ENCODE results near the gene GALM.

Gene GALM

DNA sequence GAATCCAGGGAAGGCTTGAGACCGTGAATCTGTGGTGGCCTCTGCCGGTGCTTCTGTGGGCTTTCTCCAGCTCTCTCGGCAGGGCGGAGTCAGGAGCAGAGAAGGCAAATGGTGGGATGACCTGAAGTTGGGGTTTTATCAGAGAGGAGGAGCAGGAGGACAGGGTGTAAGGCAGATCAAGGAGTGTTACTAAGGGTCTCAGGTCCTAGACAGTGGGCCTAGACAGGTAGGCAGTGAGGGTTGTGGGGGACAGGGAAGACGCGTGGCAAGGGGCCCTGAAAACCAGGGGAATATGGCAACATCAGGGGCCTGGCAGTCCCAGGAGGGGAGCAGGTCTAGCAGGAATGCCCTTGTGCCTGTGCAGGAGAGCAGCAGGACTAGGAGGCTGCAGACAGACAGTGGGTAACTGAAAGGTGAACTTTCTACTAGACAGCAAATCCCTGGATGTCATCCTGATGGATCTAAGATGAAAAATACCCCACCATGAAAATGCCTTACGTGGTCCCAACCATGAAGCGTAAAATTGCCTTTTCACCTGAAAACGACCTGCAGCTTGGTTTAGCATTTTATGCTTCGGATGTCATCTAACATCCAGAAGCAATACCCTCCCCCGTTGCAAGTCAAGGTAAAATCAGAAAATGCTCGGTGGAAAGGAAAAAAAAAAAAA is 43.1 kb downstream of the GALM start:
- no peak overlapping the region for H3K14ac ChIP-seq (ENCODE audit: low read length)
- no peak overlapping the region for H4K91ac ChIP-seq (ENCODE audit: low read depth, low read length)
- no peak overlapping the region for H3K4ac ChIP-seq (ENCODE audit: low read depth, low read length)
- H2AFZ ChIP-seq (ENCODE audit: insufficient read depth, low read length, poor library complexity), result no peak overlapping the region
- H3K4me2 ChIP-seq (ENCODE audit: low read length), result no peak overlapping the region
- H3K4me3 ChIP-seq (ENCODE audit: low read depth, low read length), result no peak overlapping the region
- no peaks in the 10 kb centered on the region for H3K36me3 ChIP-seq (ENCODE audit: control insufficient read depth in 1 of 2, insufficient read depth in 2 of 2, low read length in 2 of 2)
- no peak overlapping the region for H3K18ac ChIP-seq (ENCODE audit: low read length)
- no peaks in the 10 kb centered on the region for H3K79me2 ChIP-seq (ENCODE audit: control insufficient read depth, insufficient read depth, low read length, poor library complexity)
- H3K4me1 ChIP-seq (ENCODE audit: control insufficient read depth in 1 of 2, insufficient read depth in 2 of 2, low read length in 2 of 2), result no peaks in the 10 kb centered on the region
- no peak overlapping the region for H3K23ac ChIP-seq (ENCODE audit: low read length)
- no peak overlapping the region for H2AK5ac ChIP-seq (ENCODE audit: low read length)
- no peak overlapping the region for H3K9ac ChIP-seq (ENCODE audit: low read length)
- WGBS (ENCODE audit: extremely low coverage, insufficient coverage, insufficient read length), result no CpG with 5 or more reads among the region's 12 CpGs
- no peak overlapping the region for H4K8ac ChIP-seq (ENCODE audit: low read depth, low read length)
- H3K9me3 ChIP-seq (ENCODE audit: insufficient read depth, low read depth, low read length), result no peaks in the 10 kb centered on the region
- H2BK12ac ChIP-seq (ENCODE audit: low read length), result no peak overlapping the region
- H3K27ac ChIP-seq (ENCODE audit: low read depth, low read length), result no peak overlapping the region
- H2BK120ac ChIP-seq (ENCODE audit: insufficient read depth, low read length, poor library complexity), result no peak overlapping the region
- no peak overlapping the region for H4K12ac ChIP-seq (ENCODE audit: low read depth, low read length)
- DNase-seq, result no peak
- H3K27me3 ChIP-seq (ENCODE audit: insufficient read depth, low read length), result no peaks in the 10 kb centered on the region
- no peaks in the 10 kb centered on the region for H3K79me1 ChIP-seq (ENCODE audit: low read length)
- H2BK5ac ChIP-seq (ENCODE audit: low read depth, low read length, poor library complexity), result no peak overlapping the region

DNA sequence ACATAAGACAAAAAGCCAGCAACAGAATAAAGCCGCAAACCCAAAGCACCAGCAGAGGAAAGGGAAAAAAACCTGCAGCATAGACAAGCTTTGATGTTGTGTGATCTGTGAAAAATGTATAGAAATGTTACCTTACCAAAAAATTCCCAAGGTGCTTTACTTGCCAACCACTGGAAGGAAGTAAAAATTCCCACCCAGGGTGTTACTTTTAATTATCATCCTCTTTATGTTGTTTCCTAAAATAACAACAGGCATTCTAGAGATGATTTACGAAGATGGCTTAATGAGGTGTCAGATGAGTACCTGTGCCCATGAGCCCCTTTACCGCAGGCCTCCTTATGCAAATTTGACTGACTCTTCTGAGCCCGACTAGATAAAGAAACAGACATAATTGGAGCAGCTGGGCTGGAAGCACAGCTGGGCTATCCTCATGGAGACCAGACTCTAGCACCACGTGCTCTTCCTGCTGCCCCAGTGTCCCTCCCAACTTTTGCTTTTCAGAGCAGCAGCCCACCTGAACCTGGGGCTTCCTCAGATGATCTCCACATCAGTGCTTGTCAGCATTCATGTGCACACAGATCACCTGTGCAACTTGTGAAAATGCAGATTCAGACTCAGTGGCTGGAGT is 43.8 kb downstream of the GALM start:
- no peak overlapping the region for H2BK12ac ChIP-seq (ENCODE audit: low read length)
- no peak overlapping the region for H3K4me2 ChIP-seq (ENCODE audit: low read length)
- H3K4me3 ChIP-seq (ENCODE audit: low read depth, low read length), result no peak overlapping the region
- no peaks in the 10 kb centered on the region for H3K79me2 ChIP-seq (ENCODE audit: control insufficient read depth, insufficient read depth, low read length, poor library complexity)
- H4K91ac ChIP-seq (ENCODE audit: low read depth, low read length), result no peak overlapping the region
- no peak overlapping the region for H3K9ac ChIP-seq (ENCODE audit: low read length)
- no peaks in the 10 kb centered on the region for H3K27me3 ChIP-seq (ENCODE audit: insufficient read depth, low read length)
- H3K27ac ChIP-seq (ENCODE audit: low read depth, low read length), result no peak overlapping the region
- H3K9me3 ChIP-seq (ENCODE audit: insufficient read depth, low read depth, low read length), result no peaks in the 10 kb centered on the region
- H3K18ac ChIP-seq (ENCODE audit: low read length), result no peak overlapping the region
- H3K36me3 ChIP-seq (ENCODE audit: control insufficient read depth in 1 of 2, insufficient read depth in 2 of 2, low read length in 2 of 2), result no peaks in the 10 kb centered on the region
- H3K79me1 ChIP-seq (ENCODE audit: low read length), result no peaks in the 10 kb centered on the region
- H3K4me1 ChIP-seq (ENCODE audit: control insufficient read depth in 1 of 2, insufficient read depth in 2 of 2, low read length in 2 of 2), result no peaks in the 10 kb centered on the region
- H3K14ac ChIP-seq (ENCODE audit: low read length), result no peak overlapping the region
- no peak overlapping the region for H2BK120ac ChIP-seq (ENCODE audit: insufficient read depth, low read length, poor library complexity)
- H3K23ac ChIP-seq (ENCODE audit: low read length), result no peak overlapping the region
- no peak overlapping the region for H2AFZ ChIP-seq (ENCODE audit: insufficient read depth, low read length, poor library complexity)
- H2AK5ac ChIP-seq (ENCODE audit: low read length), result no peak overlapping the region
- no CpG with 5 or more reads among the region's 5 CpGs for WGBS (ENCODE audit: extremely low coverage, insufficient coverage, insufficient read length)
- no peak overlapping the region for H4K12ac ChIP-seq (ENCODE audit: low read depth, low read length)
- H3K4ac ChIP-seq (ENCODE audit: low read depth, low read length), result no peak overlapping the region
- no peak for DNase-seq
- H2BK5ac ChIP-seq (ENCODE audit: low read depth, low read length, poor library complexity), result no peak overlapping the region
- no peak overlapping the region for H4K8ac ChIP-seq (ENCODE audit: low read depth, low read length)

DNA sequence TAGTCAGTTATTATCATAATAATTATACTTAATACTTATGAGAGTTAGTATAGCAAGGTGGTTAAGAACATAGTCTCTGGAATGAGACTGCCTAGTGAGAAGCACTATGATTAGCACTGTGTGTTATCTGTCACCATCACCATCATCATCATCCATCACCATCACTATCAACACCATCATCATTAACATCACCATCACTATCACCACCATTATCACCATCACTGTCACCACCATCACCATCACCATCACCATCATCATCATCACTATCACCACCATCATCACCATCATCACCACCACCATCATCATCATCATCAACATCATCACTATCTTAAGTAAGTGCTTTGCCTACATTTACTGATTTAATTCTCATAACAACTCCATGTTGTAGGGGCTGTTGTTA is 45.6 kb downstream of the GALM start:
- Histone ChIP-seq H2BK120ac (ENCODE audit: insufficient read depth, low read length, poor library complexity) (no peak overlapping the region), H3K4me1 (ENCODE audit: control insufficient read depth in 1 of 2, insufficient read depth in 2 of 2, low read length in 2 of 2) (no peaks in the 10 kb centered on the region), H3K9me3 (ENCODE audit: insufficient read depth, low read depth, low read length) (no peaks in the 10 kb centered on the region), H3K4me2 (ENCODE audit: low read length) (no peak overlapping the region), H3K27ac (ENCODE audit: low read depth, low read length) (no peak overlapping the region), H2AFZ (ENCODE audit: insufficient read depth, low read length, poor library complexity) (no peak overlapping the region), H3K14ac (ENCODE audit: low read length) (no peak overlapping the region), H3K4ac (ENCODE audit: low read depth, low read length) (no peak overlapping the region), H2BK5ac (ENCODE audit: low read depth, low read length, poor library complexity) (no peak overlapping the region), H2AK5ac (ENCODE audit: low read length) (no peak overlapping the region), H3K79me2 (ENCODE audit: control insufficient read depth, insufficient read depth, low read length, poor library complexity) (no peaks in the 10 kb centered on the region), H3K36me3 (ENCODE audit: control insufficient read depth in 1 of 2, insufficient read depth in 2 of 2, low read length in 2 of 2) (no peaks in the 10 kb centered on the region), H3K9ac (ENCODE audit: low read length) (no peak overlapping the region), H3K27me3 (ENCODE audit: insufficient read depth, low read length) (no peaks in the 10 kb centered on the region), H3K18ac (ENCODE audit: low read length) (no peak overlapping the region), H3K23ac (ENCODE audit: low read length) (no peak overlapping the region), H4K12ac (ENCODE audit: low read depth, low read length) (no peak overlapping the region), H2BK12ac (ENCODE audit: low read length) (no peak overlapping the region), H3K79me1 (ENCODE audit: low read length) (no peaks in the 10 kb centered on the region), H4K91ac (ENCODE audit: low read depth, low read length) (no peak overlapping the region), H3K4me3 (ENCODE audit: low read depth, low read length) (no peak overlapping the region), H4K8ac (ENCODE audit: low read depth, low read length) (no peak overlapping the region)
- DNase-seq, result no peak

DNA sequence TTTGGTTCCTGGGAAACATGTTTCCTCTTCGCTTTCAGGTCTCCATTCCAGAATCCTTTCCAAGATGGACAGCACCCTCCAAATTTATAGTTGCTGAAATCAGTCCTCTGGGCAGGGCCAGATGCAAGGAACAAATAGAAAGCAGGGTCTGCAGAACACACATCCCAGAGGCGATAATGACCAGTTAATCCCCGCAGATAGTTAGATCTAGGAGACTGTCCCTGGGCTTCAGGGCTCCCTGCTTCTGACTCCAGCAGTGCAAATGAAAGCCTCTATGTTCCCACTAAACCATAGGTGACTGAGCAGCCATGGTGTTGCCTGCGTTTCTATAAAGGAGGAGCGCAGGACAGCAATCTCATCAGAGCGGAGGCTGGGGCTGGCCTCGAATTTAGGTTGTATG is 46.5 kb downstream of the GALM start:
- no peak overlapping the region for H4K91ac ChIP-seq (ENCODE audit: low read depth, low read length)
- H2AFZ ChIP-seq (ENCODE audit: insufficient read depth, low read length, poor library complexity), result no peak overlapping the region
- H3K18ac ChIP-seq (ENCODE audit: low read length), result no peak overlapping the region
- no peak for DNase-seq
- no peaks in the 10 kb centered on the region for H3K79me2 ChIP-seq (ENCODE audit: control insufficient read depth, insufficient read depth, low read length, poor library complexity)
- no peak overlapping the region for H2BK12ac ChIP-seq (ENCODE audit: low read length)
- no peak overlapping the region for H2AK5ac ChIP-seq (ENCODE audit: low read length)
- no peak overlapping the region for H3K14ac ChIP-seq (ENCODE audit: low read length)
- H3K27me3 ChIP-seq (ENCODE audit: insufficient read depth, low read length), result no peaks in the 10 kb centered on the region
- no peaks in the 10 kb centered on the region for H3K4me1 ChIP-seq (ENCODE audit: control insufficient read depth in 1 of 2, insufficient read depth in 2 of 2, low read length in 2 of 2)
- no peaks in the 10 kb centered on the region for H3K79me1 ChIP-seq (ENCODE audit: low read length)
- no CpG with 5 or more reads among the region's 7 CpGs for WGBS (ENCODE audit: extremely low coverage, insufficient coverage, insufficient read length)
- no peaks in the 10 kb centered on the region for H3K9me3 ChIP-seq (ENCODE audit: insufficient read depth, low read depth, low read length)
- H4K8ac ChIP-seq (ENCODE audit: low read depth, low read length), result no peak overlapping the region
- no peak overlapping the region for H3K9ac ChIP-seq (ENCODE audit: low read length)
- H3K4me3 ChIP-seq (ENCODE audit: low read depth, low read length), result no peak overlapping the region
- H4K12ac ChIP-seq (ENCODE audit: low read depth, low read length), result no peak overlapping the region
- no peak overlapping the region for H3K4me2 ChIP-seq (ENCODE audit: low read length)
- no peak overlapping the region for H3K27ac ChIP-seq (ENCODE audit: low read depth, low read length)
- H2BK5ac ChIP-seq (ENCODE audit: low read depth, low read length, poor library complexity), result no peak overlapping the region
- H3K36me3 ChIP-seq (ENCODE audit: control insufficient read depth in 1 of 2, insufficient read depth in 2 of 2, low read length in 2 of 2), result no peaks in the 10 kb centered on the region
- no peak overlapping the region for H3K4ac ChIP-seq (ENCODE audit: low read depth, low read length)
- H3K23ac ChIP-seq (ENCODE audit: low read length), result no peak overlapping the region
- H2BK120ac ChIP-seq (ENCODE audit: insufficient read depth, low read length, poor library complexity), result no peak overlapping the region
